ENCODE data around the gene POLR3G.

Gene POLR3G, protein sequence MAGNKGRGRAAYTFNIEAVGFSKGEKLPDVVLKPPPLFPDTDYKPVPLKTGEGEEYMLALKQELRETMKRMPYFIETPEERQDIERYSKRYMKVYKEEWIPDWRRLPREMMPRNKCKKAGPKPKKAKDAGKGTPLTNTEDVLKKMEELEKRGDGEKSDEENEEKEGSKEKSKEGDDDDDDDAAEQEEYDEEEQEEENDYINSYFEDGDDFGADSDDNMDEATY

GRCh38 chr5:90474235-90475107 lies at the start of gene POLR3G, which contains the start of gene MBLAC2:
Gene POLR3G (plus strand): TSS chr5:90474864. CDS start chr5:90485568, 10,704 bp downstream.
Gene MBLAC2 (minus strand): TSS chr5:90474771. CDS start chr5:90474292, 479 bp downstream.
- DNase-seq = peak; percentile 79

DNA sequence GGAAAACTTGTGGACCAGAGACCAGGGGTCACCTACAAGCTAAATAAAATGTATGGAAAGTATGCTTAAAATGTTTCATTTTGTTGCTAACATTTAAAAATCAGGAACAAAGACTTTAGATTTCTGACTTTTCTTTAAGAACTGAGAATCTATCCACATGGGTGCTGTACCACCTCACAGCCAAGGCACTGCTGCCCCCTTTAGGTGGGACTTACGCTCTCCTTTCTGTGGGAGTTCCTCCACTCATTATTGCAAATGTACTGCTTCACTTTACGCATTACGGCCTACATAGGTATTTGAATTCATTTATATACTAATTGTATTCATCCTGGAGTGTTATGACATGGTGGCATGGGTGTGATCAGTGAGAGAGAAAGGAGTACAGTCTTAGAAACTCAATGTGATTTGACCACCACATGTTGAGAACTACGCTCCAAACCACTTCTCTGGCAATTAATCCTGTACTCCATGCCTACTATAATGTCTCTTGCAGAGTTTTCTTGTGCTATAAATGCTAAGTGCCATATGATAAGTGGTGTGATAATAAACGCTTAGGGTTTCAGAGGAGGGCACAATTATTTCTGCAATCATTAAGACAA lies 40.4 kb upstream of the POLR3G start:
- peak; percentile 33 for DNase-seq

- no peak for DNase-seq
Measured at GRCh38 chr5:90437663-90438062, 37.0 kb upstream of the POLR3G start.

DNA sequence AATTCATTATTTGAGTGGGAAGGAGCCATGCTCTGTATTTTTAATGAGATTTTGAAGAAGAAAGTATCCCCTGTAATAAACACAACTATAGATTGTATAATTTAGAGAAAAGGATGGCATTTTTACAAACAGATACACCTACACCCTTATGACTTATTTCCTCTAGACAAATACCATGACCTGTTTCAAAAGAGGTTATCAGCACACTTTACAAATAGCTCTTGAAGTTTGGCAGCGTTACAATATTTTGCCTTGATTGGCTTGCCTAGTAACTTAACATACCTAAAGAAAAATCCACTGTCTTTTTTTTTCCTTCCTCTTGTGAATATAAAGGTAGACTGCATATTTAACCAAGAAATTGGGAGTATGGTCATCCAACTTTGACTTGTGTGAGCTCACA lies 36.6 kb upstream of the POLR3G start:
- no peak for DNase-seq

- DNase-seq = no peak
Measured at GRCh38 chr5:90440644-90441043, 34.0 kb upstream of the POLR3G start.

- no peak for DNase-seq
Measured at GRCh38 chr5:90446961-90447360, 27.7 kb upstream of the POLR3G start.

GRCh38 chr5:90461288-90461687 lies 13.4 kb upstream of the POLR3G start:
- DNase-seq = no peak

DNA sequence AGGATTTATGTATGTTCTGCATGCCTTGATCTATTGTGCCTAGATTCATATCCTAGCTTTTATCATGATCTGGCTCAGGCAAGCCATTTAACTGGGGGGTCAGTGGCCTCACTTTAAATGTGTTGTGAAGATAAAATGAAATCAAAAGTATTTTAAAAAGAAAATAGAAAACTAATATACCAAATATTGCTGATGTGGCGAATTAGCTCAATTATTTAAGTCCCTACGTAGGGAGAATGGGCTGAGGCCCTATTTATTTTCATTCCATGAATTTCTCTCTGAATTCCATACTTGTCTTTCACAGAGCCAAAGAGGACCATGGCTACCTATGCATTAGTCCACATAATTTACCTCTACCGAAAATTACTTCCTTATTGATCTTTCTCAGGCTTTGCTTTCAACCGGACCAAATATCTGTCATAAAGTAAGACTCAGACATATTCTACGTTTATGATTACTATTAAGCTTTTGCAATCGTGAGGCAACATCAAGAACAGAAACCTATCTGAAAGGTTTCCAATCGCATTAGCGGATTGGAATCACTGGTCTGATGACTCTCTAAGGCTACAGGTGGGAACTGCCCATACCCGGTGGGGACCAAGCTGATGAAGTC lies 1.8 kb upstream of the POLR3G start:
- DNase-seq = no peak

DNA sequence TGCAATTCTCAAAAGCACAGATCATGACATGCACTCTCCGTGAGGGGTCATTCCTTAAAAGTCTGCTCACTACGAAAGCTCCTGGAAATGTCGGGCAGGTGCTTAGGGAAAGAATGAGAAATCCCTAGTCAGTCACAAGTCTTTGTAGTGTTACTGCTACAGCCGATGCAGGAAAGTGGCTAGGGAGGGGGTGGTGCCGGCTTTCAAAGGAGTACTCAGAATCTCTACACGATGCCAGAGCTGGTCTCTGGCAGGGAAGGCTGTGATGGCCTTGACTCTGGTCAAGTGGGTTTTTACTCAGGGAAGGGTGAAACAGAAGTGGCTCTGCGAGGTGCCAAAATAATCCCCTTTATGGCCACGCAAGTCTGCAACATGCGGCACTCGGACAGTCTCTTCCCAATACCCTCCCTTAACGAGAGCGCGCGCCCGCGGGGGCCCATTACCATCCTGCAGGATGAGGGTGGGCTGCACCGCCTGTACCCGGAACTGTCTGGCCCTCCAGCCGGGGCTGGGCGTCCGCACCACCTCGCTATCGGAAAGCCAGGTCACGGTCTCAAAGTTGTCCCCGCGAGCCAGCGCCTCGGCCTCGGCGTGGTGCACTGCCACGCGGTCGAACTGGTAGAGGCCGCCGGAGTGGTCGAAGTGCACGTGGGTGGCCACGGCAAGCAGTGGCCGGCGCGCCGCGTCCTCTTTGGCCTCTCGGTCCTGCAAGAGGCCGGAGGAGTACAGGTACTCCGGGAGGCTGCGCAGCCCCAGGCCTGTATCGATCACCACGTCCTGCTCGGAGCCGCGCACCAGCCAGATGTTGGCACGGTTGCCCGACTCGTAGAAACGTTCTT lies 1.0 kb upstream of the POLR3G start:
- DNase-seq = peak; percentile 50

- DNase-seq = no peak
Measured at GRCh38 chr5:90475436-90475980, 844 bp downstream of the POLR3G start.

- DNase-seq = no peak
Measured at GRCh38 chr5:90476391-90476790, 1.7 kb downstream of the POLR3G start.

GRCh38 chr5:90477073-90477472 lies 2.4 kb downstream of the POLR3G start:
- no peak for DNase-seq

DNA sequence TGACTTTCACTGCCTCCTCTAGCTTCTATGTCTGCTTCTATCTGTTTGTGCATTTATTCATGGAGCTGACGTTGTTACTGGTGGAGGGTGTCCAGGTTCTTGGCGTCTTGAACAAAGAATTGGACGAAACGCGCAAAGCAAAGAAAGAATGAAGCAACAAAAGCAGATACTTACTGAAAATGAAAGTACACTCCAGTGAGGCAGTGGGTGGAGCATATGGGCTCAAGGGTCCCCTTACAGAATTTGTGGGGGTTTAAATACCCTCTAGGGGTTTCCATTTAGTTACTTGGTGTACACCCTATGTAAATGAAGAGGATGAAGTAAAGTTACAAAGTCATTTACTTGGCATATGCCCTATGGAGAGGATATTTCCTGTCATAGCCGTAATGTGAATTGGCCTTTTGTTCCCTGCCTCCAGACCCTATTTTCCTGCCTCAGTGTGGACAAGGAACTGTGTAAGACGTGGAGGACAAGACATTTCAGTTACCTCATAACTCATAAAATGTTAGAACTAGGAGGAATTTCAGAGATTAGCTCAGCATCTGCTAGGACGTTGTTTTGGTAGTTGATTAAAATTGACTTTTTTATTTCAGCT lies 3.1 kb downstream of the POLR3G start:
- no peak for DNase-seq

- no peak for DNase-seq
Measured at GRCh38 chr5:90479611-90480385, 5.1 kb downstream of the POLR3G start.

DNA sequence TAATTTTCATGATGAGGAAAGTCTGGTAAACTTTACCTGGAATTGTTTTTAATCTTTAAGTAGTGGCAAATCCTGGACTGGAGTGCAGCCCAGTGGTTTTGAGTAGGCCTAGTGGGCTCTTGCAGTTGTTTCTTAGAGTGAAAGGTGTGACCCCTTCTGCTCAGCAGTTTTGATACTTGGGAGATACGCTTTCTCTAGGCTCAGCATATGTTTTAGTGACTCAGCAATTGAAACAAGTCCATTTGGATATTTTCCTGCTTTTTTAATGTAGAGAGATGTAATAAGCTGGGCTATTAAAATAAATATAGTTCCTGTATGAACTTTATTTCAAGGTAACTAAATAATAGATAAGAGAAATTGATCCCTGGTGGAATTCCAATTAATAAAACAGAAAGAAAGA lies 6.0 kb downstream of the POLR3G start:
- no peak for DNase-seq

DNA sequence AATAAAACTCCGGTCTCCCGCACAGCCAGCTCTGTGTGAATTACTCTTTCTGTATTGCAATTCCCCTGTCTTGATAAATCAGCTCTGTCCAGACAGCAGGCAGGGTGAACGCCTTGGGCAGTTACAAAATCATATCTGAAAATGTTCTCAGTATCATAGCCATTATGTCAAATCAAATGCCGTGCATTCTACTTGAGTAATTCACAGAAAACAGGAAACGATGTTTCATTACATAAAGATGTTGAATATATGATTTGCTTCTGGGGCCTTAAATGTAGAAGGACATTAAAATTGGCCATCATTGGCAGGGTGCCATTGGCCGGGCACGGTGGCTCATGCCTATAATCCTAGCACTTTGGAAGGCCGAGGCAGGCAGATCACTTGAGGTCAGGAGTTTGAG lies 8.5 kb downstream of the POLR3G start:
- no peak for DNase-seq

GRCh38 chr5:90484540-90484939 lies 9.9 kb downstream of the POLR3G start:
- DNase-seq = no peak

GRCh38 chr5:90488791-90489190 lies 14.1 kb downstream of the POLR3G start:
- no peak for DNase-seq

DNA sequence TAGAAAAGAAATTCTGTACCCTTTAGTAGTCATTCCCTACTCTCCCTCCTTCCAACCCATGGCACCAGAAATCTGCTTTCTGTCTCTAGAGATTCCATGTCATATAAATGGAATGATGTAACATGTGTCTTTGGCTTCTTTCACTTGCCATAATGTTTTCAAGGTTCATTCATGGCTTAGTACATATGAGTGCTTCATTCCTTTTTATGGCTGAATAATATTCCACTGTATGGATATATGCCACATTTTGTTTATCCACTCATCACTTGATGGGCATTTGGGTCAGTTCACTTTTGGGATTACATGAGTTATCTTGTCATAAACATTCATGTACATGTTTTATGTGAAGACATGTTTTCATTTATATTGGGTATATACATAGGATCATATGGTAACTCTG lies 19.4 kb downstream of the POLR3G start:
- no peak for DNase-seq

DNA sequence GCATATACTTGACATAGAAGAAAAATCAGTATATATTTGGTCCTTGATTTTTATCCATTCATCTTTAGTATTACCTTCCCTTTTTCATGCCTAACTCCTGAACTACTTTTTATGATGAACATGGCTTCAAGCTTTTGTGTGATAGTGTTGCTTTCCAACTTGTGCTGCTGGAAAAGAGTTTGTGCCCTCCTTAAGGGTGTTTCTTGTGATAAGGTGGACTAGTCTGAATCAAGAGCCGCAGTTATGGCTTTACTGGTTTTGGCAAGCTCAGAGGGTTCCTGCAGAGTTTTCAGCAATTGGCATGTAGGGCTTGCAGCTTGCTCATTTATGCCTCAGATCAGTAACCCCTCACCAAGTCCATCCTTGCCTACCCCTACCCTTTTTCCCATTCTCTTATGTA lies 20.5 kb downstream of the POLR3G start:
- DNase-seq = no peak

DNA sequence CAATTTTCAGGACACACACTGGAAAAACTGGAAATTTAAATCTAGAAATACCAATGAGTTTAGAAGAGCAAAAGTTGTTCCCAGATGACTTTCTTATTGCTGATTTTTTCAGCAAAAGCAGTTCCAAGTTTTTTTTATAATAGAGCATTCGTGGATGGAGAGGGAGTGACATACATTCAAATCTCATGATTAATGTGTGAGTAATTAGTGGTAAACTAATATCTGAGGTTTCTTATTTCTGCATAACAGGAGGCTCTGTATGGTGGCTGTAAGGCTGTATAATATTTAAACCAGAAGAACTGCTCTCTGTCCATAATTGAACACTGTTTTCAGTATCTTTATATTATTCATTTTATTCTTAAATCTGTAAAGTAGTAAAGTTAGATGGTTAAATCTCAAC lies 28.9 kb downstream of the POLR3G start:
- DNase-seq = no peak

Data from NCI-H1092 treated with DMSO at 0.1 percent for 48 hours (cell line).